Measurements from ENCODE around the gene ATOH1.

Gene ATOH1, protein sequence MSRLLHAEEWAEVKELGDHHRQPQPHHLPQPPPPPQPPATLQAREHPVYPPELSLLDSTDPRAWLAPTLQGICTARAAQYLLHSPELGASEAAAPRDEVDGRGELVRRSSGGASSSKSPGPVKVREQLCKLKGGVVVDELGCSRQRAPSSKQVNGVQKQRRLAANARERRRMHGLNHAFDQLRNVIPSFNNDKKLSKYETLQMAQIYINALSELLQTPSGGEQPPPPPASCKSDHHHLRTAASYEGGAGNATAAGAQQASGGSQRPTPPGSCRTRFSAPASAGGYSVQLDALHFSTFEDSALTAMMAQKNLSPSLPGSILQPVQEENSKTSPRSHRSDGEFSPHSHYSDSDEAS

GRCh38 chr4:93828332-93828994, at the start of gene ATOH1:
TSS of gene ATOH1 (plus strand) at chr4:93828753. CDS start at chr4:93828927, 174 bp downstream.
- peak; percentile 36 for DNase-seq

DNA sequence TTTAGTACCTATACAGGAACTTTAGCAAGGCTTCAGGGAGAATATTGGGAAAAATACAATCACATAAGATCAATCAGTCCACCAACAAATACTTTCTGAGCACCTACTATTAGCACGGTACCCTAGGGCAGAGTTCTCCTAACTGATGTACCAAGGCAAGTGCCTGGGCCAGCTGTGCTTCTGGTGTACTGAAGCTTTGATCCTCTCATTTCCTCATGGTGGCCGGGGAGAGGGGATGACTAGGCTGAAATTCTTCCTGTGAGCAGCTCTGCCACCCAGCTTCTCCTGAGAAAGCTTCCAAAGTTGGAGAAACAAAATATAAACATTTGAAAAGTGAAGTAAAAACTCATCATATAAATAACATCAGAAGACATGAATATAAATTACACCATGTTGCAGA, 49.3 kb upstream of the ATOH1 start:
- DNase-seq: no peak

GRCh38 chr4:93780080-93780479, 48.5 kb upstream of the ATOH1 start:
- no peak for DNase-seq

GRCh38 chr4:93781198-93781597, 47.4 kb upstream of the ATOH1 start:
- no peak for DNase-seq

- no peak for DNase-seq
Observed at GRCh38 chr4:93786149-93786548, 42.4 kb upstream of the ATOH1 start.

GRCh38 chr4:93788712-93789111, 39.8 kb upstream of the ATOH1 start:
- DNase-seq: peak; percentile 49

GRCh38 chr4:93791570-93792195, 36.9 kb upstream of the ATOH1 start:
- peak; percentile 83 for DNase-seq

DNA sequence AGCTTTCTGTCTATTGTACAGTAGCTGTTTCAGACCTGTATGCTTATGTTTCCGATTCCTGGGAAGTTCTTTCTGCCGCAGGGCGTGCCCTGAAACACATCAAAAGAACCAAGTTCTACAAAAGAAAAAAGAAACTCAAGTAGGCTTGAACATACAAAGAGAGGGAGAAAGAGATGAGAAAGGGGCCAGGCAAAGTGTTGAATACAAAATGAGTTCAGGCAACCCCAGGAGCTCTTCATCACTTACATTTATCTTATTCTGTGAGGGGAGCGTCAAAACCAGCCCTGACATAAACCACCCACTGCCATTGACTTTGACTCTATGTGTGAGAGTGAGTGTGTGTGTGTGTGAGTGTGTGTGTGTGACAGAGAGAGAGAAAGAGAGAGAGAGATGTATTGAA, 26.5 kb upstream of the ATOH1 start:
- no peak for DNase-seq

GRCh38 chr4:93809773-93810172, 18.8 kb upstream of the ATOH1 start:
- no peak for DNase-seq

- no peak for DNase-seq
Observed at GRCh38 chr4:93810340-93810992, 18.1 kb upstream of the ATOH1 start.

DNA sequence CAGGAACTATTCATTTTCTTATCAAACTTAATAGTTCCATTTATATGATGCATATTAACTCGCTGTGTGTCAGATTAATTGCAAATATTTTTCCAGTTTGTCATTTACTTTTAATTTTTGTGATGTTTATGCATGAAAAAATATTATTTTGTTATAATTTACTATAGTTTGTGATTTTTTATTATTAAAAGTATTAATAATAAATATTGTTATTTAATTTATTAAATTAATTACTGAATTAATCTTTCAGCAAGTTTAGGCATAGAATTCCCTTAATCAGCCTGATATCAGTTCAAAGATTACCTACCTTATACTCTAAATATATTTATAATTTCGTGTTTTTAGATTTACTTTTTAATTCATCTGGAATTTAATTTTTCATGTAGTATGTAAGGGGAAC, 15.5 kb upstream of the ATOH1 start:
- DNase-seq: no peak

DNA sequence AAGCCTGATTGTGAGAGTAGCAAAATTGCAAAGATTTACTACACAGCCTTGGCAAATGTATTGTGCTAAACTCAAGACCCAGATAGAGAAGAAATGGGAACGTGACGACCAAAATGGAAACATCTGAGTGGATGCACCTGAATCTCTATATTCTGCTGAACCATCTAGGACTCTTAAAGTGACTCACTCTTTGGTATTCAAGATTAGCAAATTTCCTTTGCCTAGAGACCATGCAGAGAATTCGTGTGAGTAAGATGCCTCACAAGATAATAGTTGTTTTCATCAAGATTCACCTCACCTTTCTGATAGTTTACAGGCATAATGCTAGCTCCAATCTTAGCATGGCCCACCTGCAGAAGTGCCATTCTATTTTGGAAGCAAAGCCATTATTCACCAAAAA, 14.4 kb upstream of the ATOH1 start:
- no peak for DNase-seq

- DNase-seq: peak; percentile 90
Observed at GRCh38 chr4:93814722-93815121, 13.8 kb upstream of the ATOH1 start.

- no peak for DNase-seq
Observed at GRCh38 chr4:93825551-93826216, 2.9 kb upstream of the ATOH1 start.

DNA sequence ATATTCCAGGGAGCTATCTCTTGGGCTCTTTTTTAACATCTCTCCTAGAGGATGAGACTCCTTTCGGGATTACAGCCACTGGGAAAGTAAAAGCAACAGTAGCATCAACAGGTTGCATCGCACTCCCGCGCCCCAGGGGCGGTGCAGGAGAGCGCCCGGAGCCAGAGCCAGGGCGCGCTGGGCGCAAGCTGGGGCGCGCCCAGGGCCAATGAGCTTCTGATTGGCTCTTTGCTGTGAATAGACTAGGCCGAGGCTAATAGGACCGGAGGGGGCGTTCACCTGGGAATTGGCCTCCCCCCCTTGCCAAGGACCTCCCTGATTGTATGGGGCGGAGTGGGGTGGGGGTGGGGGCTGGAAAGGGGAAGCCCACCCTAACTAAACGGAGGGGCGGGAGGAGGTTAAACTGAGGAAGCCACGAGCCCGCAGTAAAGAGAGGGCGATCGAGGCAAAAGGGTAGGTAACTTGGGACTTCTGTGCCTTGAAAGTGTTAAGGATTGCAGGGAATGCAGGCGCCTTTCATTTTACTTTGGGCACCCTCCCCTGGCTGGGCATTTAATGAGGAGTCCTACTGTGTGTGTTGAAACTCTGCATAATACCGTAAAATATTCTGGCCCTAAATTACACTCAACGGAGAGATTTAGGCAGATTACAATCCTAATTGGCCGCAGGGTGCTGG, 1.1 kb upstream of the ATOH1 start:
- no peak for DNase-seq

GRCh38 chr4:93828995-93829819, 654 bp downstream of the ATOH1 start:
- peak; percentile 36 for DNase-seq

GRCh38 chr4:93829820-93830687, 1.5 kb downstream of the ATOH1 start:
- DNase-seq: peak; percentile 11

- DNase-seq: no peak
Observed at GRCh38 chr4:93831716-93832496, 3.4 kb downstream of the ATOH1 start.

GRCh38 chr4:93834249-93835066, 5.9 kb downstream of the ATOH1 start:
- DNase-seq: peak; percentile 8
